ENCODE measurements around the gene PRAMEF2. TPM values are rescaled to one million over a fixed set of nuclear protein-coding genes. Genes with fewer than 3 reads are reported as not detected.

PRAMEF2 gene
- not detected in 2 replicates for total RNA-seq (2014; rRNA removed; shearing (Covaris generic))

GRCh38 chr1:12856786-12857185 lies at the start of gene PRAMEF2:
Gene PRAMEF2, plus strand, starts transcription at chr1:12857086. Its CDS starts 1,924 bp downstream, at chr1:12859010.

GRCh38 chr1:12831310-12831709 lies 25.6 kb upstream of the PRAMEF2 start, which contains the start of gene PRAMEF11:
Gene PRAMEF11, minus strand, starts transcription at chr1:12831410. Its CDS starts 2,621 bp downstream, at chr1:12828789.

GRCh38 chr1:12848620-12849019 lies 8.3 kb upstream of the PRAMEF2 start, which contains the start of gene HNRNPCL1:
Gene HNRNPCL1, minus strand, starts transcription at chr1:12848720. Its CDS starts 431 bp downstream, at chr1:12848289.

DNA sequence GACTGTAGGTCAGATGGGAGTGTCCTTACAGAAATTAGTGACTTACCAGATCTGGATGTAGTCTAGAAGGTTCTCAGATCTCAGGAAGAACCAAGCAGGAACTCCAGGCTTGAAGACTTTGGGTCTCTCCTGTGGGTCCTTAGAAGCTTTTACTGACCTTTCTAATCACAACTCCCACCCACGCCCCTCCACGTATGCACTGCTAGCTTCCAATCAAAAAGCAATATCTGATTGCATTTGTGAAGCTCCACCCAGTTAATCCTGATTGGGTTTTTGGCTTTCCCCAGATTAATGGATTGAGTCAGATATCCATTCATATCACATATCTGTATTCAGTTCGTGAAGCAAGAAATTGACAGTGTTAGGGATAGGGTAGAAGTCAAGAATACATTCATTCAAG lies 29.2 kb downstream of the PRAMEF2 start, which contains the start of gene PRAMEF4:
Gene PRAMEF4 (minus strand): TSS at position 101 of the 400 bp plus-strand sequence. CDS start 2,807 bp downstream, outside the sequence.

GRCh38 chr1:12898170-12898569 lies 41.3 kb downstream of the PRAMEF2 start, which contains the start of gene PRAMEF10:
Gene PRAMEF10, minus strand, starts transcription at chr1:12898270. Its CDS starts 2,423 bp downstream, at chr1:12895847.

Other genes starting within 250 kb of the PRAMEF2 start
- gene DHRS3, start 238.9 kb upstream of the PRAMEF2 start, total RNA-seq (2014; rRNA removed; shearing (Covaris generic)), result 143 TPM in 2 replicates
- gene AADACL4, start 213.0 kb upstream of the PRAMEF2 start, total RNA-seq (2014; rRNA removed; shearing (Covaris generic)), result not detected in 2 replicates
- not detected in 2 replicates for gene AADACL3, start 141.0 kb upstream of the PRAMEF2 start, total RNA-seq (2014; rRNA removed; shearing (Covaris generic))
- not detected in 2 replicates for gene CFAP107, start 110.9 kb upstream of the PRAMEF2 start, total RNA-seq (2014; rRNA removed; shearing (Covaris generic))
- not detected in 2 replicates for gene PRAMEF12, start 83.3 kb upstream of the PRAMEF2 start, total RNA-seq (2014; rRNA removed; shearing (Covaris generic))
- gene PRAMEF1, start 65.7 kb upstream of the PRAMEF2 start, total RNA-seq (2014; rRNA removed; shearing (Covaris generic)), result not detected in 2 replicates
- not detected in 2 replicates for gene PRAMEF11, start 25.7 kb upstream of the PRAMEF2 start, total RNA-seq (2014; rRNA removed; shearing (Covaris generic))
- gene HNRNPCL1, start 8.4 kb upstream of the PRAMEF2 start, total RNA-seq (2014; rRNA removed; shearing (Covaris generic)), result not detected in 2 replicates
- gene PRAMEF4, start 29.1 kb downstream of the PRAMEF2 start, total RNA-seq (2014; rRNA removed; shearing (Covaris generic)), result 0.11 TPM in 1 of 2 replicates, not detected in the other
- gene PRAMEF10, start 41.2 kb downstream of the PRAMEF2 start, total RNA-seq (2014; rRNA removed; shearing (Covaris generic)), result not detected in 2 replicates
- not detected in 2 replicates for gene PRAMEF7, start 59.5 kb downstream of the PRAMEF2 start, total RNA-seq (2014; rRNA removed; shearing (Covaris generic))
- not detected in 2 replicates for gene PRAMEF6, start 90.5 kb downstream of the PRAMEF2 start, total RNA-seq (2014; rRNA removed; shearing (Covaris generic))
- gene PRAMEF27, start 199.5 kb downstream of the PRAMEF2 start, total RNA-seq (2014; rRNA removed; shearing (Covaris generic)), result not detected in 2 replicates
- gene HNRNPCL3, start 203.7 kb downstream of the PRAMEF2 start, total RNA-seq (2014; rRNA removed; shearing (Covaris generic)), result not detected in 2 replicates
- gene PRAMEF25, start 213.7 kb downstream of the PRAMEF2 start, total RNA-seq (2014; rRNA removed; shearing (Covaris generic)), result not detected in 2 replicates